NCI-H446 treated with DMSO at 0.1 percent for 48 hours (cell line): ENCODE data around the gene FBRSL1.
"Not testable (repeated sequence)": the region's sequence is repeated elsewhere in the genome, so short reads cannot be mapped to it uniquely, and the experiment has no call there.

ENCODE experiments used
- DNase-seq: peaks from one replicate; lab custom pipeline; 2025; lab: John Stamatoyannopoulos, UW

Gene FBRSL1

DNA sequence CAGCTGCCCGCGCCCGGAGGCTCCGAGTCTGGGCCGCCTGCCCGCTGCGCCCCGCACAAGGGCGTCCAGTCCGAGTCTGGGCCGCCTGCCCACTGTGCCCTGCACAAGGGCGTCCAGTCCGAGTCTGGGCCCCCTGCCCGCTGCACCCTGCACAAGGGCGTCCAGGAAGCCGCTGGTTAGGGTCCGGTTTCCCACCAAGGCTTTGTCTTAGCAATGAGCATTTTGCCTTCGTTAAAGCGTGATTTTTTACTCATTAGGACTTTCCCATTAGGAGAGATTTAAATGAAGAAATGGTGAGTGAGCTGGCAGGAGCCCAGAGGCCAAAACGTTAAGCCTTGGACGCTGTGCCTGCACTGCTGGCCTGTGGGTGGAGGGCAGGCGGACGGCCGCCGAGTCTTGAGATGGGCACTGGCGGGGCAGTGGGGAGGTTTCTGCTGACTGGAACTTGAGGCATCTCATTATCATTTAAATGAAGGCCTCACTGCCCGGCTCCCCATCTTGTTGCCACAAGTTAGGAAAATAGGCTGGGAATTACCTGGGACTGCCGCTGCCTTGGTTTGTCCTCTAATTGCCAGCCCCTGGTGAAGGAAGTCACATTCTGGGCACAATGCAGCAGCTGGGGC is 36.0 kb downstream of the FBRSL1 start:
- DNase-seq = no peak

DNA sequence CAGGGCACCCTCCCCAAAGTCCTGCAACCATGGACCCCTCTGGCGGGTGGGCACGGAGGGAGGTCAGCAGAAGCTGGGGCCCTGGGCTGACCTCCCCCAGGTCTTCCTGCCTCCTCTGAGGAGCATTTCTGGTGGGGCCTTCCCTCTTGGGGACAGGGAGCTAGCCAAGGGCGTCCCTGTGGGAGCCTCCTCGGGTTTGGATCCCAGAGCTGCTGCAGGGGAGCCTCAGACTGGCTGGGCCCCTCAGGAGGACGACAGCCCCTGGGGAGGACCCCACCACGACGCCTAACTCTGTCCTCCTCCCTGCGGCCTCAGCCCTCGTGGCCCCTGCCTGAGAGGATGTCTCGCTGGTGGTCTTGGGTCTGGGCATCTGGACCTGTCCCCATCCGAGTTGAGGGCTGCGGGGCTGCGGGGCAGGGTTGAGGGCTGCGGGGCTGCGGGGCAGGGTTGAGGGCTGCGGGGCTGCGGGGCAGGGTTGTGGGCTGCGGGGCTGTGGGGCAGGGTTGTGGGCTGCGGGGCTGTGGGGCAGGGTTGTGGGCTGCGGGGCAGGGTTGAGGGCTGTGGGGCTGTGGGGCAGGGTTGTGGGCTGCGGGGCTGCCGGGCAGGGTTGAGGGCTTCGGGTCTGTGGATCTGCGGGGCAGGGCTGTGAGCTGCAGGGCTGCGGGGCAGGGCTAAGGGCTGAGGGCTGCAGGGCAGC is 37.4 kb downstream of the FBRSL1 start:
- DNase-seq = no peak

DNA sequence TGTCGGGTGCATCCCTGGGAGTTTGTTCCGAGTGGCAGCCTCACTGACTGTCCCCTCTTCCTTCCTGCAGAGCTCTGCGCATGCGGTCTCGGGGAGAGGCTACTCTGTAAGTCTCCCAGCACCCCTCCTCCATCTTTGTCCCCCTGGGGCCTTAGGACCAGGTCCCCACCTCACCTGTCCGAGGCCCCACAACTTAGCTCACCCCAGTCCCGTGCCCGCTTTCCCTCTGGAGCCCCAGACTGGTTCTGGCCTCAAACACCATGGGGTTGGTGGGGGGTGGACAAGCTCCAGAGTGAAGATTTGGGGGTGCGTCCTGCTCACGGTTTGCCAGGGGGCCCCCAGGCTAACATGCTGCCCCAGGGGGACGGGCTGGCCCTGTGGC is 37.9 kb downstream of the FBRSL1 start:
- DNase-seq = no peak

DNA sequence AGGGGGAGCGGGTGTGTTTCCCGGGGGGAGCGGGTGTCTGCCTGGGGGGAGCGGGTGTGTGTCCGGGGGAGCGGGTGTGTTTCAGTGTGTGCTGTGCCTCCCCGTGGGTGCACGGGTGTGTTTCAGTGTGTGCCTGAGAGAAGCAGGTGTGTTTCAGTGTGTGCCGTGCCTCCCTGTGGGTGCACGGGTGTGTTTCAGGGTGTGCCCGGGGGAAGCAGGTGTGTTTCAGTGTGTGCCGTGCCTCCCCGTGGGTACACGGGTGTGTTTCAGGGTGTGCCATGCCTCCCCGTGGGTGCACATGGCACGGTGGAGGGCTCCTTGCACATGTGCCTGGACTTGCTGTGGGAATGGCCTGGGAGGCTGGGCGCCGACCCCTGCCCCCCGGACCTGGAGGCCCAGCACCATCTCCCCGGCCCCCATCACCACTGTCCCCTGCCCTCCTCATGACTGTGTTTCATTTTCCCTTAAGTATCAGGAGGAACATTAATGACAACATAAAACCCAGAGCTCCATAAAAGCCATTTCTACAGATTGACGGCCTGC is 38.7 kb downstream of the FBRSL1 start:
- no peak for DNase-seq

DNA sequence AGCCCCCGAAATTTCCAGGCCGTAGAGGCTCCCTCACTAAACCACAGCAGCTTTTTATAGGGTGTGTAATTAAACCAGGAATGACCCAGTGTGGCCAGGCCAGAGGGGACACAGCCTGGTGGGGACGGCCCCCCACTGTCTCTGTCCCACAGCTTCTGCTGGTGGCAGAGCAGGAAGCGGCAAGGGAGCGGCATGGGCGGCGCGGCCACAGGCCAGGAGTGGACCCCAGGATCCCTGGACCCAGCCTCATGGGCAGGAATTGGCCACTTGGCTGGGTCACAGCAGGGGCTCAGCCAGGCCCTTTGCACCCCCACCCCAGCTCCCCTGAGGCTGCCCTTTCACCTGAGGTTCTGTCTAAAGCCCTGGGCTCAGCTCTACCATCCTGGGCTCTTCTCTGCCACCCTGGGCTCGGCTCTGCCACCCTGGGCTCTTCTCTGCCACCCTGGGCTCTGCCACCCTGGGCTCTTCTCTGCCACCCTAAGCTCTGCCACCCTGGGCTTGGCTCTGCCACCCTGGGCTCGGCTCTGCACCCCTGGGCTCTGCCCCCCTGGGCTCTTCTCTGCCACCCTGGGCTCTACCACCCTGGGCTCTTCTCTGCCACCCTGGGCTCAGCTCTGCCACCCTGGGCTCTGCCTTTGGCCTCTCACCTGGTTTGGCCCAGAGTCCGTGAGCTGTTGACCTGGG is 39.3 kb downstream of the FBRSL1 start:
- DNase-seq = no peak

DNA sequence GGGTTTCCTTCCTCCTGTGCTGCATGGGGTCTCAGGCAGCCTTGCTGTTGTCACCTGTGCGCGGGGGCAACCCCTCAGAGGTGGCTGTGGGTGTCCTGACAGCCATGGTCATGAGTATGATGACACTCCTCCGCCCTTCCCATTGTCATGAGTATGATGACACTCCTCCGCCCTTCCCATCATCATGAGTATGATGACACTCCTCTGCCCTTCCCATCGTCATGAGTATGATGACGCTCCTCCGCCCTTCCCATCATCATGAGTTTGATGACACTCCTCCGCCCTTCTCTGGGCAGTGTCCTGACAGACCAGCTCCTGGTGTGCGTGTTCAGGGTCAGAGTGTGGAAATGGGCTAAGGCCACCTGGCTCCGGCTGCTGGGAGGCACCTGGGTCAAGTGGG is 40.0 kb downstream of the FBRSL1 start:
- no peak for DNase-seq

DNA sequence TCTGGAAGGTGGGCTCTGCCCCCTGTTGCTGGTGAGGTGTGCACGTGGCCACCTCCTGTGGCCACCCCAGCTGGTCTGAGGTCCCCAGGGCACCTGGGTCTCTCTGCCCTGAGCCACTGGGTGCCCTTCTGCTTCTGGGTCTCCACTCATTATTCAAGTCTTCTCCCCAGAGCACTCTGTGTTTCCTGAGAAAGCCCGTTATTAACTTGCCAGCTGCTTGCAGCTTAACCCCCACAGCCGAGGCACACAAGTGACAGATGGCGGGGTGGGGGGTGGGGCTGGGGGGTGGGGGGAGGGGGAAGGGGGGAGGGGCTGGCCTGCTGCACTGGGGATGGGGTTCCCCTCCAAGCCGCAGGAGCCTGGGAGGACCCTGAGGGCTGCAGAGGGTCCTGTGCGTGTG is 40.5 kb downstream of the FBRSL1 start:
- DNase-seq = no peak

DNA sequence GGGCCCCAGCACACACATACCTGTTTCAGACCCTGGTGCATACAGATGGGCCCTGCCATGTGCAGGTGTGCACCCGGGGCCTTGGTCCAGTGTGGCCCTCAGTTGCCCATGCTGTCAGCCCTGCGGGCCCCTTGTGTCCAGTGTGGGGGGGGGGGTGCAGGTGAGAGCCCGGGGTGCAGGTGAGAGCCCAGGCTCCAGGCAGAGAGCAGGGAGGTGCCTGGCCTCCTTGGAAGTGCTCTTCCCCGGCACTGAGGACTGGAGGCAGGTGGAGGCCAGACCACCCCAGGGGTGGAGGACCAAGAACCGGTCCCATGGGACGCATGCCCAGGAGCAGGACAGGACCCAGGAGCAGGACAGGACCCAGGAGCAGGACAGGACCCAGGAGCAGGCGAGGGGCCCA is 40.9 kb downstream of the FBRSL1 start:
- DNase-seq = no peak

DNA sequence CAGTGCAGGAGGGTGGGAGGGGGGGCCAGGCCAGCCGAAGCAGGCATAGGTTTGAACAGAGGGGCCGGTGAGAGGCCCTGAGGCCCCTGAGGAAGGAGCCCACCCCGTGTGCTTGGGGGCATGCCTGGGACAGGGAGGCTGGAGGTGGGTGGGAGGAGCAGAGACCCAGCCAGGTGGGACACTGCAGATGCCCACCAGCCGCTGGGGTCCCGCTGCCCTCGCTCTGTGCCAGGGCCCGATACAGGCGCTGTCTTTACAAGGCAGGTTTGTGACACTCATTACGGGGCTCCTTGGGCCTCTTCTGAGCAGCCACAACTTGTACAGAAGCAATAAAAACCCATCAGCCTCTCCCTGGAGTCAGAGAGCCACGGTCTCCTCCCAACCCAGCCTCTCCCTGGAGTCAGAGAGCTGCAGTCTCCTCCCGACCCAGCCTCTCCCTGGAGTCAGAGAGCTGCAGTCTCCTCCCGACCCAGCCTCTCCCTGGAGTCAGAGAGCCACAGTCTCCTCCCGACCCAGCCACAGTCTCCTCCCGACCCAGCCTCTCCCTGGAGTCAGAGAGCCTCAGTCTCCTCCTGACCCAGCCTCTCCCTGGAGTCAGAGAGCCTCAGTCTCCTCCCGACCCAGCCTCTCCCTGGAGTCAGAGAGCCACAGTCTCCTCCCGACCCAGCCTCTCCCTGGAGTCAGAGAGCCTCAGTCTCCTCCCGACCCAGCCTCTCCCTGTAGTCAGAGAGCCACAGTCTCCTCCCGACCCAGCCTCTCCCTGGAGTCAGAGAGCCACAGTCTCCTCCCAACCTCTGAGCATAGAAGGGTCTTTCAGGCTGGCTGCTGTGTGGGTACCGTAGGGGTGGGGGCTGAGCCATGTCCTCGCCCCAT is 43.0 kb downstream of the FBRSL1 start:
- DNase-seq = not testable (repeated sequence)

DNA sequence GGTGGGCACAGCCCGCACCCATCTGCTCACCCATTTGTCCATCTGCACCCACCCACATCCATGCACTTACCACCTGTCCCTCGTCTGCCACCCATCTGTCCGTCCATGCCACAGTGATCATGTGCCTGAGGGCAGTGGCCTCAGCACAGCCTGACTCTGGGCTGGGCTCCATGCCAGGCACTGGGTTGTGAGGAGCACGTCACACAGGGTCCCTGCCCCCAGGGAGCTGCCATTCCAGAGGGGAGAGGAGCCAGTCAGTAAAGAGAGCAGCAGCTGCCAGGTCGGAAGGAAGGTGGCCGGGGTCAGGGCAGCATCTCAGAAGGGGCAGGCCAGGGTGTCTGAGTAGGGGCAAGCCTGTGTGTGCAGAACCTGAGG is 43.6 kb downstream of the FBRSL1 start:
- DNase-seq = no peak

DNA sequence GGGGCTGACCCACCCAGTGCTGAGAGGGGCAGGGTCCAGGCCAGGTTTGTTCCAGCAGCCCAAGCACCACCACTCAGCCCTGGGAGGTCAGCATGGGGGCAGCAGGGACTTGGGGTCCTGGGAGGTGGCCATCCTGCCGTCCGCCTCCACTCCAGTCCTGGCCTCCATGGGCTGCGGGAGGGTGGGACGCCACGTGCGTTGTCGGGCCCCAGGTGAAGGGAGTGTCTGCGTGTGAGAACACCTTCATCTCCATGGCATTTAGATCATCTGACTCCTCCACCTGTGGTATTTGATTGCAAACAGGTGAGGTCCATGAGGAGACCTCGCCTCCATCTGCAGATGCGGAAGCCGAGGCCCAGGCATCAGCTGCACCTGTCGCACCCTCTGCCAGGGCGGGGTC is 44.1 kb downstream of the FBRSL1 start:
- no peak for DNase-seq

DNA sequence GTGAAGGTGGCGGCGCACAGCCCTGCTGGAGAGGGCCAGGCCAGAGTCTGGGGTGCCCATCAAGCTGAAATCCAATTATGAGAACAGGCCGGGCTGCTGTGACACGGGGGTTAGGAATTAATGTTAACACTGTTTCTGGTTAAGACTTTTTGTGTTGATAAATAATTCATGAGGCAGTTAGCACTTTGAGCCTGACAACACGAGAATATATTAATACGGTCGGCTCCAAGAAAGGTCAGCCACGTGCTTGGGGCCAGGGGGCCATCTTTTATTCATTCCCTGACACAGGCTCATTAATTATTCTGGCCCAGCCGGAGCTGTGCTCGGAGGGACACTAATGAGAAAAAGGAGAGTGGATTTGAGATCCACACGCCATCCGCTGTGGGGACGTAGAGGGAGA is 45.1 kb downstream of the FBRSL1 start:
- no peak for DNase-seq

DNA sequence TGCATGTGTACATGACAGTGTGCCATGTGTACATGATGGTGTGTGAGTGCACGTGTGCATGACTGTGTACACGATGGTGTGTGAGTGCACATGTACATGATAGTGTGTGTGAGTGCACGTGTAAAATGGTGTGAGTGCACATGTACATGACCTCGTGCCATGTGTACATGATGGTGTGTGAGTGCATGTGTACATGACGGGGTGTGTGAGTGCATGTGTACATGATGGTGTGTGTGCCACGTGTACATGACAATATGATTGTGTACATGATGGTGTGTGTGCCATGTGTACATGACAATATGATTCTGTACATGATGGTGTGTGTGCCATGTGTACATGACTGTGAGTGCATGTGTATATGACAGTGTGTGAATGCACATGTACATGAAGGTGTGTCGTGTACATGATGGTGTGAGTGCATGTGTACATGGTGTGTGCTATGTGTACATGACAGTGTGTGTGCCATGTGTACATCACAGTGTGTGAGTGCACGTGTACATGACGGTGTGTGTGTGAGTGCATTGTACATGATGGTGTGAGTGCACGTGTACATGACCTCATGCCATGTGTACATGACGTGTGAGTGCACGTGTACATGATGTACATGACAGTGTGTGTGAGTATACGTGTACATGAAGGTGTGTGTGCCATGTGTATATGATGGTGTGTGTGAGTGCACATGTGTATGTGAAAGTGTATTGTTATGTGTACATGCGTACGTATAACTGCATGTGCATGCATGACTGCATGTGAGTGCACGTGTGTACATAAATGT is 46.3 kb downstream of the FBRSL1 start:
- DNase-seq = no peak

DNA sequence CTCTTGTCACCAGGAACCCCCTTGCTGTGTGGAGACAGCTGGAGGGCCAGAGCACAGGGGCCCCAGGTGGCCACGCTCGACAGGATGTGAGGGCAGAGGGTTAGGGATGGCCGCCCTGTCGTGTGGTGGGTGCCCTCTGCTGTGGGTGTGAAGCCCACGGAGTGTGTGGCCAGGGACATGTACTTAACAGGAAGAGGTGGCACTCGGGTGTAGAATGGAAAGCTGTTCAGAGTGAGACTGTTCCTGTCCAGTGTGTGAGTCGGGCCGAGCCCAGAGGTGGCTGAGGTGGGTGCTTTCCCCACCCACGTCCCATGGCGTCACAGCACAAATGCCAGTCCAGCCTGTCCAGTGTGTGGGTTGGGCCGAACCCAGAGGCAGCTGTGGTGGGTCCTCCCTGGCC is 47.1 kb downstream of the FBRSL1 start:
- DNase-seq = no peak

DNA sequence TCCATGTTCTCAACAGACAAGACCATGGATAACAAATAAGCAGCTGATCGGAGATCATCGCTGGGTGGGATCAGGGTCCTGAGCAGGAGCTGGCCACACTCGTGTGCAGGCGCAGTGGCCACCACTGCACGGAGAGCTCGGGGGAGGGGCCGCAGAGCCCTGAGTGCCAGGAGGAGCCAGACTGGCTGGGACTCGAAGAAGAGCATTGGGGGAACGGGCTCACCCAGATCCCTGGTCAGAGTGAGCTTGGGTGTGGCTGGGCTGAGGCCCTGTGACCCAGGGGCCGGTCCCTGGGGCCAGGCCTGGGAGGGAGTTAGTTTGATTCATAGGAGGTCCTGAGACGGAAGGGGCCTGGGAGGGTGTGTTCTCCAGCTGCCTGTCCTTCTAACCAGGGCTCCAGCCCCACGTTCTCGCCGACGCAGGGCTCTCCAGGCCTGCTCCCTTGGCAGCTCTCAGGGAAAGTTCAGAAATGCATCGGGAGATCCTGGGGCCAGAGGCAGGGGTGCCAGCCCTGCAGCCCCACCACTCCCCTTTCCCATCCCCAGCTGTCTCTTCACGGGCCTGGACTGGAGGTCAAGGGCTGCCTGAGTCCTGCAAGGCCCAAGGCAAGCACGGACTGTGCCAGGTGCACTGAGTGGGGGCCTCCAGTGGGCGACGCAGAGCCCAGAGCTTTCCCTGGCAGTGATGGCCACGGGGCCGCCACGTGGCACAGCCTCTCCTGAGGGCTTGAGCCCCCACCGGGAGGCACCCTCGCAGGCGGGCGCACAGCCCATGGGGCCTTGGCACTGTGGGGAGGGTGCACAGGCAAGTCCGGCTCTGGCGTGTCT is 48.1 kb downstream of the FBRSL1 start:
- no peak for DNase-seq

DNA sequence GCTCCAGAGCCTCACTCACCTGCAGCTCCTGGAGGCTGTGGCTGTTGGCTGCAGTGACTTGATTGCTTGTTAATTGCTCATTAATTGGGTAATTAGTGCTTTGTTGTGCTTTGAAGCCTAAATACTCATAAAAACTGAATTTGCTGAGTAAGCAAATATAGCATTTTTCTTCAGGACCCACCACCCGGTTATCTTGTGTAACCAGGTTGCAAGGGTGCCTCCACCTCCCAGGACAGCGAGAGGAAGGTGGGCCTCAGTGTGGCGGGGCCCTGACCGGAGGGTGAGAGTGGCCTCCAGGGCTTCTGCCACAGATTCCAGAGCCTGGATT is 48.7 kb downstream of the FBRSL1 start:
- DNase-seq = no peak

DNA sequence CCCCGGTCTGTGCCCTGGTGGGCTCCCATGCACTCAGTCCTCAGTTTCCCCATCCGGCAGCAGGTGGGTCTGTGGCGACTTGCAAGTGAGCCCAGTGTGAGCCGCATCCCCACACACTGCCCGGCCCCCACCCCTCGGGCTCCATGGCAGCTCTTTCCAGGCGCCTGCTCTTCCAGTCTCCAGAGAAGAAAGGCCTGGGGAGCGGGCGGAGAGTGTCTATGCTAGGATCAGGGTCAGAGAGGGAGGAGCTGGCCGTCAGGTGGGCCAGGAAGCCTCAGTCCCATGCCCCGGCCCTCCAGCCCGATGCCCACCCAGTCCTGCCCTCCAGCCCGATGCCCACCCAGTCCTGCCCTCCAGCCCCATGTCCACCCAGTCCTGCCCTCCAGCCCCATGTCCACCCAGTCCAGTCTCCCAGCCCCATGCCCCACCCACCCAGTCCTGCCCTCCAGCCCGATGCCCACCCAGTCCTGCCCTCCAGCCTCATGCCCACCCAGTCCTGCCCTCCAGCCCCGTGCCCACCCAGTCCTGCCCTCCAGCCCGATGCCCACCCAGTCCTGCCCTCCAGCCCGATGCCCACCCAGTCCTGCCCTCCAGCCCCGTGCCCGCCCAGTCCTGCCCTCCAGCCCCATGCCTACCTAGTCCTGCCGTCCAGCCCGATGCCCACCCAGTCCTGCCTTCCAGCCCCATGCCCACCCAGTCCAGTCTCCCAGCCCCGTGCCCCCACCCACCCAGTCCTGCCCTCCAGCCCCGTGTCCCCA is 49.2 kb downstream of the FBRSL1 start:
- no peak for DNase-seq

DNA sequence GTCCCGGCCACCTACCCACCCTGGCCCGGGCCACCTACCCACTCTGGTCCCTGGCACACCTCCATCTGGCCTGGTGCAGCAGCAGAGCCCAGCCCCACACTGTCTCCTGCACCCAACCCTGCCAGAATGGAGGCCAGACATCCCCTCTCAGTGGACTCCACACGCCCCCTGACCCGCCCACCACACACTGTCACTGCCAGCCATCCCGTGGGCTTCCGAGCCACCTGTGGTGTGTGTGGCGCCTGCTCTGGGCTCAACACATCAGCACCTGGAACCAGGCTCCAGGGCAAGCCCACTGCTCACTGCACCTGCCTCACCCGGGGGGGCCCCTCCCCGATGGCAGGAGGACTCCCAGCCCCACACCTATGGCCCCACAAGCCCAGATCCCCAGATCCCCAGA is 50.5 kb downstream of the FBRSL1 start:
- DNase-seq = no peak

DNA sequence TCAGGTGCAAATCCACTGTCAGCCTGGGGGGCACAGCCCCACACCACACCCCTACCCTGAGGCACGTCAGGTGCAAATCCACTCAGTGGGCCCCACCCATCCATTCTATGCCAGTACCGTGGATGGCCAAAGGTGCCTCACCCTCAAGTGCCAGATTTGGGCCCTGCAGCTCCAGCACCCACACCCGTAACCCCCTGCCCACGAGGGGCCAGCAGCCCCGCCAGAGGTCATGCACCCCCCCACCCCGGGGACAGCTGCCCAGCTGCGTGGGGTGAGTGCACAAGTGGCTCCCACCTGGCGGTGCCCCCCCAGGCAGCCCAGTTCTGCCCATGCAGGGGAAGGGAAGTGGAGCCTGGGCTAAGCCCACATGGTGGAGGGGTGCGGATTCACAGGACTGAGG is 51.2 kb downstream of the FBRSL1 start:
- no peak for DNase-seq

DNA sequence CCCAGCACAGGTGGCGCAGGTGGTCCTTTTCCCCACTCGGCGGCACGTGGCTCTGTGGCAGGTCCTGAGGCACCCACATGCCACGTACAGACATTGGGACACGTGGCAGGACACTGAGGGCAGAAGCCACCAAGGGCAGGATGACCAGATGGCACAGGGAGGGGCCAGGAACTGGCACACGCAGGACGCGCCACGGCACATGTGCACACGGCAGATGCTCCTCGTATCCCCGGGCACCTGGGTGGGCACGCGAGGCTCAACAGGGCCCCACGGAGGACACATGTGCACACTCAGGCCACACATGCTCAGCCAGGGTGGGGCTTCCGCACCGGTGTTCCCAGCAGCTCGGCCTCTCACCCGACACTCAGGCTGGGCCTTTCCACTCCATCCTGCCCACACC is 52.0 kb downstream of the FBRSL1 start:
- DNase-seq = no peak
